Gastroesophageal sphincter (tissue), 4 donors: Measurements from ENCODE around the gene PNKD. TPM values are rescaled to one million over a fixed set of nuclear protein-coding genes. Genes with fewer than 3 reads are reported as not detected.
"Not testable (repeated sequence)": the region's sequence is repeated elsewhere in the genome, so short reads cannot be mapped to it uniquely, and the experiment has no call there.

Experiments
- ATAC-seq: fragments of 150-250 bp; one replicate; pipeline ENCODE4 v1.9.1; 2016; ENCODE audit warnings: mild to moderate bottlenecking, moderate library complexity
- H3K27ac ChIP-seq, 4 donors: fragments of 200-600 bp; sonication (generic) in 3 of 4; 1 replicate in 3 of 4; 2 replicates in 1 of 4; pipeline ENCODE4 v1.5.1; 2016 to 2019
- H3K27me3 ChIP-seq: fragments of 200-600 bp; sonication (generic); one replicate; pipeline ENCODE4 v1.5.1; 2019
- H3K36me3 ChIP-seq, 2 donors: fragments of 200-600 bp; sonication (generic); one replicate each; pipeline ENCODE4 v1.5.1; 2019; ENCODE audit warnings: control low read depth in 1 of 2
- H3K4me1 ChIP-seq, 3 donors: fragments of 200-600 bp; sonication (generic); 1 replicate in 2 of 3; 2 replicates in 1 of 3; pipeline ENCODE4 v1.5.1; 2016 to 2019; ENCODE audit warnings: control low read depth in 2 of 3
- H3K4me3 ChIP-seq, 2 donors: fragments of 200-600 bp; sonication (generic); one replicate each; pipeline ENCODE4 v1.5.1; 2019; ENCODE audit warnings: mild to moderate bottlenecking in 1 of 2, moderate library complexity in 1 of 2
- H3K9me3 ChIP-seq, 3 donors: fragments of 200-600 bp; sonication (generic); one replicate each; pipeline ENCODE4 v1.5.1; 2017 to 2019; ENCODE audit warnings: control low read depth in 2 of 3
- EP300 ChIP-seq: sonication (generic); formaldehyde crosslinking; IDR thresholded peaks from one replicate; pipeline ENCODE4 v1.6.1; 2017; ENCODE audit warnings: antibody characterized with exemption, mild to moderate bottlenecking
- POLR2A ChIP-seq, 2 donors: fragments of 450-650 bp; IDR thresholded peaks; one replicate each; pipeline ENCODE4 v1.6.1; 2017; ENCODE audit warnings: antibody characterized with exemption in 2 of 2, mild to moderate bottlenecking in 2 of 2, moderate library complexity in 1 of 2
- POLR2AphosphoS5 ChIP-seq: sonication (generic); formaldehyde crosslinking; IDR thresholded peaks from one replicate; pipeline ENCODE4 v1.6.1; 2017; ENCODE audit warnings: antibody characterized with exemption
- WGBS, 2 donors: methylation state at CpG; one replicate each; pipeline ENCODE4 v1.1.5; 2018; ENCODE audit warnings: low coverage in 1 of 2; 5-methylcytosine and 5-hydroxymethylcytosine counted together
- total RNA-seq, 4 donors: library from RNA; depleted of rRNA; stranded (reverse); fragments of >200 nt; gene quantifications; one replicate each; pipeline ENCODE4 v1.1.0, GENCODE V29; 2016
- TF ChIP-seq, protein P1 (sequence below), 4 experiments: fragments of 200-600 bp in 2 of 4; fragments of 450-650 bp in 2 of 4; sonication (generic) in 1 of 4; IDR thresholded peaks; one replicate each; pipeline ENCODE4 v1.5.1; 2017 to 2019; ENCODE audit warnings: antibody characterized with exemption in 4 of 4, mild to moderate bottlenecking in 2 of 4, moderate library complexity in 2 of 4

Gene PNKD
- total RNA-seq, 4 donors from 2014 or later: 48.6 to 60.2 (median 56.9) TPM

DNA sequence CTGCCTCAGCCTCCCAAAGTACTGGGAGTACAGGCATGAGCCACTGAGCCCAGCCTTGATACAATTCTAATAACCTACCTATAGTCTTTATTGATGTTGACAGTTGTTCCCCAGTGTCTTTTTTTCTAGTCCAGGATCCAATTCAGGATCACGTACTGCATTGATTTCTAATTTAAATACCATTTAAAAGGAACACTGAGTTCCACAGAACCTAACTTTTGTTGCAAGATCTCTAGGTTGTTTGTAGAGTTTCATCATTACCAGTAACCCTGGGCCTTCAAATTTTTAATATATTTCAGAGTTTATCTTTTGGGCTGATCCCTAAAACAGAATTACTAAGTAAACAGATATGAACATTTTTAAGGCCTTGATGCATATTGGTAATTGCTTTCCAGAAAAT lies 43.0 kb downstream of the PNKD start:
- ATAC-seq: no peak
- Histone ChIP-seq H3K36me3 (no peaks in the 10 kb centered on the region), H3K27me3 (no peaks in the 10 kb centered on the region), H3K27ac (no peak overlapping the region), H3K4me3 (no peak overlapping the region), H3K9me3 (no peaks in the 10 kb centered on the region), H3K4me1 (no peaks in the 10 kb centered on the region)
- no peak for TF ChIP-seq EP300
- no peak for TF ChIP-seq POLR2AphosphoS5
- no peak for TF ChIP-seq POLR2A (IDR thresholded peaks at IDR 0.05)
- TF ChIP-seq, protein P1, sequence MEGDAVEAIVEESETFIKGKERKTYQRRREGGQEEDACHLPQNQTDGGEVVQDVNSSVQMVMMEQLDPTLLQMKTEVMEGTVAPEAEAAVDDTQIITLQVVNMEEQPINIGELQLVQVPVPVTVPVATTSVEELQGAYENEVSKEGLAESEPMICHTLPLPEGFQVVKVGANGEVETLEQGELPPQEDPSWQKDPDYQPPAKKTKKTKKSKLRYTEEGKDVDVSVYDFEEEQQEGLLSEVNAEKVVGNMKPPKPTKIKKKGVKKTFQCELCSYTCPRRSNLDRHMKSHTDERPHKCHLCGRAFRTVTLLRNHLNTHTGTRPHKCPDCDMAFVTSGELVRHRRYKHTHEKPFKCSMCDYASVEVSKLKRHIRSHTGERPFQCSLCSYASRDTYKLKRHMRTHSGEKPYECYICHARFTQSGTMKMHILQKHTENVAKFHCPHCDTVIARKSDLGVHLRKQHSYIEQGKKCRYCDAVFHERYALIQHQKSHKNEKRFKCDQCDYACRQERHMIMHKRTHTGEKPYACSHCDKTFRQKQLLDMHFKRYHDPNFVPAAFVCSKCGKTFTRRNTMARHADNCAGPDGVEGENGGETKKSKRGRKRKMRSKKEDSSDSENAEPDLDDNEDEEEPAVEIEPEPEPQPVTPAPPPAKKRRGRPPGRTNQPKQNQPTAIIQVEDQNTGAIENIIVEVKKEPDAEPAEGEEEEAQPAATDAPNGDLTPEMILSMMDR (IDR thresholded peaks at IDR 0.05): no peak
- 89 to 92% methylated on average over 1 of the region's 1 CpG for WGBS, 2 donors

DNA sequence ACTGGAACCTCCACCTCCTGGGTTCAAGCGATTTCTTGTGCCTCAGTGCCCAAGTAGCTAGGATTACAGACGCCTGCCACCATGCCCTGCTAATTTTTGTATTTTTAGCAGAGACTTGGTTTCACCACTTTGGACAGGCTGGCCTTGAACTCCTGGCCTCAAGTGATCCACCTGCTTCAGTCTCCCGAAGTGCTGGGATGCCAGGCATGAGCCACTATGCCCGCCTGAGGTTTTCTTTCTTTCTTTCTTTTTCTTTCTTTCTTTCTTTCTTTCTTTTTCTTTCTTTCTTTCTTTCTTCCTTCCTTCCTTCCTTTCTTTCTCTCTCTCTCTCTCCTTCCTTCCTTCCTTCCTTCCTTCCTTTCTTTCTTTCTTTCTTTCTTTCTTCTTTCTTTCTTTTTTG lies 44.4 kb downstream of the PNKD start:
- not testable (repeated sequence) for H3K27me3 ChIP-seq, H3K27ac ChIP-seq, H3K4me1 ChIP-seq, H3K36me3 ChIP-seq, H3K4me3 ChIP-seq, H3K9me3 ChIP-seq, ATAC-seq
- WGBS, 2 donors: 97 to 100% methylated on average over 4 of the region's 4 CpGs

DNA sequence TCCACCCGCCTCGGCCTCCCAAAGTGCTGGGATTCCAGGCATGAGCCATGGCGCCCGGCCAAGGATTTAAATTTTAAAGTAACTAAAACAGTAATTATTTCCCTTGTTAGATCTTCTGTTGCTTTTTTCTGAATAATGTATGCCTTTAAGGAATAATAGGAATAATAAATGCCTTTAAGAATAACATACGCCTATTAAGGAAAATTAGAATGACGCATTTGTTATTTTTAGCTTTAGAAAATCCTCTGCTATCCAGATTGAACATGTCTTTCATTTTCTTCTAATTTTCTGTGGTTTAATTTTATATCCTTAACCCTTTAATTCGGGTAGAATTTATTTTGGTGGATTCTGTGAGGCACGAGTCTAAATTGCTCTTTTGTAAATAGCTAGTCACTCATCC lies 45.1 kb downstream of the PNKD start:
- Histone ChIP-seq H3K4me3 (no peak overlapping the region), H3K27ac (no peak overlapping the region), H3K9me3 (no peaks in the 10 kb centered on the region), H3K36me3 (no peaks in the 10 kb centered on the region), H3K27me3 (no peaks in the 10 kb centered on the region), H3K4me1 (no peaks in the 10 kb centered on the region)
- WGBS, 2 donors: 54 to 55% methylated on average over 4 to 8 of the region's 8 CpGs
- no peak for TF ChIP-seq POLR2A (IDR thresholded peaks at IDR 0.05)
- TF ChIP-seq EP300: no peak
- TF ChIP-seq POLR2AphosphoS5: no peak
- TF ChIP-seq, protein P1 (IDR thresholded peaks at IDR 0.05): no peak
- no peak for ATAC-seq

DNA sequence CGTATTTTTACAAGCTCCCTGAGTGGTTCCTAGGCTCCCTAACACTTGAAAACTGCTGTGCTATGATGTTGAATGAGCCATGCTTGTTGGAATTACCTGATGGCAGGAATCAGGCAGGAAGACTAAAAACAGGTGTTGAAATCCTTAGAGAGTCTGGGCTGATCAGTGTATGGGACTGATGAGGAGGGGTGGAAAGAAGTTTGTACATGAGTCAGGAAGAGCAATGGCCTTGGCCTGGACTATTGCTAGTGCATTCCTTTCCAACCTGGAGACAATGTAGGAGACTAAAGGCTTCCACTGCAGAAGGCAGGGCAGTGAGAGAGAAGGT lies 46.9 kb downstream of the PNKD start:
- ATAC-seq: no peak
- WGBS, 2 donors: no CpG with 5 or more reads among the region's 1 CpG
- TF ChIP-seq, protein P1 (IDR thresholded peaks at IDR 0.05): no peak
- no peak for TF ChIP-seq POLR2AphosphoS5
- no peak for TF ChIP-seq EP300
- TF ChIP-seq POLR2A (IDR thresholded peaks at IDR 0.05): no peak
- peaks cover 0 to 4% (median 1%) of the 10 kb centered on the region in 3 donors for H3K4me1 ChIP-seq
- no peak overlapping the region for H3K27ac ChIP-seq
- no peaks in the 10 kb centered on the region for H3K36me3 ChIP-seq
- H3K9me3 ChIP-seq: no peaks in the 10 kb centered on the region
- no peaks in the 10 kb centered on the region for H3K27me3 ChIP-seq
- no peak overlapping the region for H3K4me3 ChIP-seq

DNA sequence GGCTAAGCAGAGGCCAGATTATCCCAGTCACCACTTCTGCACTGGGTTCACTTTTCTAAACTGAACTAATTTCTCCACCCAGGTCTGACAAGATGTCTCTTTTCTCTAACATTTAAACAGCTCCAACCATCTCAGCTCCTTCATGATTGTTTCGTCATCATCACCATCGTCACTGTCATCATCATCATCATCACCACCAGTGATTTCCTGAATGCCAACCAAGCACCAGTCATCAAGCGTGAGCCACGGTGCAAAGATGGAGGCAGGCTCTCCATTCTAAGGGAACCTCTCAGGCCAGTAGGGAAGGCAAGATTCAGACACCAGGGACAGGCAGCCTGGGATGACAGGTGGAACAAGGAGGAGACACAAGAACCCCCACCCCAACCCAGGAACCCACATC lies 47.5 kb downstream of the PNKD start:
- 92 to 93% methylated on average over 2 to 4 of the region's 4 CpGs for WGBS, 2 donors
- Histone ChIP-seq H3K36me3 (no peaks in the 10 kb centered on the region), H3K9me3 (no peaks in the 10 kb centered on the region), H3K27me3 (no peaks in the 10 kb centered on the region), H3K4me1 (peaks cover 0 to 10% (median 5%) of the 10 kb centered on the region in 3 donors), H3K4me3 (no peak overlapping the region), H3K27ac (no peak overlapping the region)
- ATAC-seq: no peak
- TF ChIP-seq POLR2AphosphoS5: no peak
- TF ChIP-seq, protein P1 (IDR thresholded peaks at IDR 0.05): no peak
- no peak for TF ChIP-seq EP300
- no peak for TF ChIP-seq POLR2A (IDR thresholded peaks at IDR 0.05)
